ENCODE data around the gene FAM210A.

- TF ChIP-seq POLR2A (IDR thresholded peaks at IDR 0.05; ENCODE audit: low read length) (no peak), GATA1 (IDR thresholded peaks at IDR 0.05; ENCODE audit: low read depth, low read length) (no peak)
These were observed 107.5 kb downstream of the FAM210A start for GRCh38 chr18:13618760-13619438.
